GM12878 (cell line): ENCODE measurements around the gene SLCO3A1. TPM values are rescaled to one million over a fixed set of nuclear protein-coding genes. Genes with fewer than 3 reads are reported as not detected.

Experiments used
- ATAC-seq: fragments of 200-7000 bp; cut with Tn5 transposase; 3 replicates; pipeline ENCODE4 v1.9.1; 2020; ENCODE audit warnings: mild to moderate bottlenecking, moderate library complexity
- BruUV-seq: library from RNA; stranded (reverse); fragments of 400-500 nt; replicated peaks from 2 replicates; lab custom pipeline; 2021; lab: Mats Ljungman, UMichigan
- CTCF ChIA-PET: fragments of 300-600 bp; sonication (Branson Sonifier 250); formaldehyde crosslinking; extraction: SDS; loops from one replicate; lab custom pipeline; 2021; ENCODE audit warnings: inconsistent platforms; lab: Yijun Ruan, JAX
- POLR2A ChIA-PET: fragments of 350-600 bp; formaldehyde crosslinking; extraction: SDS; loops from one replicate; lab custom pipeline; 2021; ENCODE audit warnings: inconsistent platforms; lab: Charles Lee
- RAD21 ChIA-PET: fragments of 300-600 bp; sonication (Branson Sonifier 250); formaldehyde crosslinking; loops from one replicate; lab custom pipeline; 2023; ENCODE audit warnings: antibody characterized with exemption; ENCODE audit not compliant: unreplicated experiment; lab: Charles Lee
- SMC1A ChIA-PET: fragments of 300-600 bp; sonication (Branson Sonifier 250); formaldehyde crosslinking; loops from one replicate; lab custom pipeline; 2023; ENCODE audit not compliant: unreplicated experiment, uncharacterized antibody; lab: Charles Lee
- DNase-seq: peaks from one replicate; pipeline ENCODE4 v3.0.0-alpha.2; 2011; ENCODE audit warnings: low read depth, low spot score
- FAIRE-seq: peaks from 3 replicates; lab custom pipeline; 2011; peaks lifted over from hg19 to GRCh38; lab: Jason Lieb, UNC
- H2AFZ ChIP-seq: 2 replicates; pipeline ENCODE4 v1.6.0; 2011; ENCODE audit warnings: low read depth, low read length, control low read depth; ENCODE audit not compliant: control insufficient read depth
- H3K27ac ChIP-seq: 2 replicates; pipeline ENCODE4 v1.5.1; 2011; ENCODE audit warnings: control low read depth; ENCODE audit not compliant: control insufficient read depth, insufficient read depth
- H3K27me3 ChIP-seq, 2 experiments: replicated peaks in 1 of 2; 2 replicates each; pipeline versions ENCODE4 v1.6.0 to v1.6.1; 2011; ENCODE audit warnings: low read length in 1 of 2; ENCODE audit not compliant: control insufficient read depth in 2 of 2, insufficient read depth in 2 of 2
- H3K36me3 ChIP-seq, 2 experiments: 2 replicates each; pipeline ENCODE4 v1.5.1; 2011; ENCODE audit warnings: low read length in 1 of 2; ENCODE audit not compliant: control insufficient read depth in 2 of 2, insufficient read depth in 2 of 2
- H3K4me1 ChIP-seq: 2 replicates; pipeline ENCODE4 v1.6.1; 2011; ENCODE audit warnings: mild to moderate bottlenecking, low read length, moderate library complexity, mixed read lengths; ENCODE audit not compliant: control insufficient read depth, insufficient read depth
- H3K4me2 ChIP-seq: 2 replicates; pipeline ENCODE4 v1.6.0; 2011; ENCODE audit warnings: control low read depth; ENCODE audit not compliant: control insufficient read depth, insufficient read depth
- H3K4me3 ChIP-seq: fragments of 200-600 bp; sonication (generic); 2 replicates; pipeline ENCODE4 v1.5.1; 2016
- H3K79me2 ChIP-seq: 2 replicates; pipeline ENCODE4 v1.6.0; 2011; ENCODE audit warnings: low read length; ENCODE audit not compliant: control insufficient read depth, insufficient read depth
- H3K9ac ChIP-seq: 2 replicates; pipeline ENCODE4 v1.8.0; 2011; ENCODE audit warnings: low read length, control low read depth, mixed read lengths; ENCODE audit not compliant: control insufficient read depth, insufficient read depth
- H3K9me3 ChIP-seq: replicated peaks from 3 replicates; pipeline ENCODE4 v1.5.1; 2011; ENCODE audit warnings: mild to moderate bottlenecking, low read length; ENCODE audit not compliant: control insufficient read depth, insufficient read depth
- H4K20me1 ChIP-seq: 2 replicates; pipeline ENCODE4 v1.6.0; 2011; ENCODE audit not compliant: control insufficient read depth, insufficient read depth
- ESRRA ChIP-seq: IDR thresholded peaks from 2 replicates; pipeline ENCODE4 v1.6.1; 2012; ENCODE audit warnings: mild to moderate bottlenecking, low read length, improper control_type of control experiment
- YBX1 ChIP-seq: fragments of 450-650 bp; IDR thresholded peaks from 2 replicates; pipeline ENCODE4 v1.6.1; 2016; ENCODE audit warnings: antibody characterized with exemption
- WGBS: methylation state at CpG from one replicate; pipeline ENCODE4 v1.1.6; 2016; ENCODE audit warnings: low lambda C conversion rate; ENCODE audit not compliant: insufficient replicate concordance, insufficient coverage; ENCODE audit errors: missing lambda C conversion rate; 5-methylcytosine and 5-hydroxymethylcytosine counted together
- in situ Hi-C: fragments of 300-500 bp; cut with MboI; formaldehyde crosslinking; loops from 9 replicates; pipeline ENCODE4 v1.14.3; 2018; ENCODE audit warnings: mixed read lengths
- intact Hi-C: fragments of 100-400 bp; cut with micrococcal nuclease; formaldehyde crosslinking; loops from one replicate; pipeline ENCODE4 v1.14.2; 2022; ENCODE audit not compliant: unreplicated experiment
- polyA plus RNA-seq, 11 experiments: library from polyadenylated mRNA; depleted of rRNA in 4 of 11; unstranded in 6 of 11; stranded (reverse) in 5 of 11; fragments of >200 nt; fragmentation: Nextera tagmentation in 4 of 11; fragmentation: Illumina TruSeq in 1 of 11; extraction: Ambion mirVana in 4 of 11; extraction: Trizol in 1 of 11; gene quantifications; 1 replicate in 1 of 11; 2 replicates in 10 of 11; pipeline versions ENCODE4 v1.2.1 to v1.2.3, GENCODE V29; 2011 to 2016; ENCODE audit warnings: inconsistent platforms in 2 of 11, missing spikeins in 2 of 11, low read depth in 1 of 11
- total RNA-seq, 4 experiments: library from RNA; depleted of rRNA in 3 of 4; stranded (reverse); fragments of >200 nt in 3 of 4; fragmentation: Illumina TruSeq in 1 of 4; extraction: Trizol in 1 of 4; gene quantifications; 2 replicates each; pipeline versions ENCODE4 v1.2.1 to v1.2.3, GENCODE V29; 2013 to 2021
- TF ChIP-seq, protein P1 (sequence below): fragments of 450-650 bp; IDR thresholded peaks from 2 replicates; pipeline ENCODE4 v1.6.1; 2017; ENCODE audit warnings: mild to moderate bottlenecking, low read depth, inconsistent platforms; ENCODE audit not compliant: poor library complexity, severe bottlenecking
- TF ChIP-seq, protein P2 (sequence below): fragments of 450-650 bp; formaldehyde crosslinking; IDR thresholded peaks from 2 replicates; pipeline ENCODE4 v1.5.0; 2022; ENCODE audit warnings: mild to moderate bottlenecking, missing genetic modification characterization
- TF ChIP-seq, protein P3 (sequence below): fragments of 450-650 bp; IDR thresholded peaks from 2 replicates; pipeline ENCODE4 v1.6.1; 2017; ENCODE audit warnings: low read depth, mild to moderate bottlenecking, moderate library complexity

SLCO3A1 gene
- total and polyA plus RNA-seq, 10 of the 15 experiments (the other 5 are each of a cell fraction or from before 2014, with no cell fraction given), result 0.05 to 5.9 (median 0.31) TPM

DNA sequence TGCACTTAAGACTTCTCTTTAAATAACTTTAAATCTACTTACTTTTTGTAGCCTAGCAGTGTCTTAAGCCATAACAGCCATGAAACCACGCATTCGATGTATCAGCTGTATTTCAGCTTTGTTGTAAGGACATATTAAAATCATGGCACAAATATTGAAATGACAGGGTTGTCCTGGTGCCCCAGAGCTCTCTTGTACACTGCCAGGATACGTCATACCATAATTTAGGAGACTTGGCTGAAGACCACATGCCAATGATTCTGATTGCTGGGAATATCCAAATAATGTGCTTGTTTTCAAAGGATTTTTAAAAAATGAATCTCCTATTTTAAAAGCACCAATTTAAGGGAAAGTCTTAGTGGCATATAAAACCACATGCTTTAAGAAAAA, 265.4 kb downstream of the SLCO3A1 start (continued):
- TF ChIP-seq, protein P1, sequence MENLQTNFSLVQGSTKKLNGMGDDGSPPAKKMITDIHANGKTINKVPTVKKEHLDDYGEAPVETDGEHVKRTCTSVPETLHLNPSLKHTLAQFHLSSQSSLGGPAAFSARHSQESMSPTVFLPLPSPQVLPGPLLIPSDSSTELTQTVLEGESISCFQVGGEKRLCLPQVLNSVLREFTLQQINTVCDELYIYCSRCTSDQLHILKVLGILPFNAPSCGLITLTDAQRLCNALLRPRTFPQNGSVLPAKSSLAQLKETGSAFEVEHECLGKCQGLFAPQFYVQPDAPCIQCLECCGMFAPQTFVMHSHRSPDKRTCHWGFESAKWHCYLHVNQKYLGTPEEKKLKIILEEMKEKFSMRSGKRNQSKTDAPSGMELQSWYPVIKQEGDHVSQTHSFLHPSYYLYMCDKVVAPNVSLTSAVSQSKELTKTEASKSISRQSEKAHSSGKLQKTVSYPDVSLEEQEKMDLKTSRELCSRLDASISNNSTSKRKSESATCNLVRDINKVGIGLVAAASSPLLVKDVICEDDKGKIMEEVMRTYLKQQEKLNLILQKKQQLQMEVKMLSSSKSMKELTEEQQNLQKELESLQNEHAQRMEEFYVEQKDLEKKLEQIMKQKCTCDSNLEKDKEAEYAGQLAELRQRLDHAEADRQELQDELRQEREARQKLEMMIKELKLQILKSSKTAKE, result no peak

DNA sequence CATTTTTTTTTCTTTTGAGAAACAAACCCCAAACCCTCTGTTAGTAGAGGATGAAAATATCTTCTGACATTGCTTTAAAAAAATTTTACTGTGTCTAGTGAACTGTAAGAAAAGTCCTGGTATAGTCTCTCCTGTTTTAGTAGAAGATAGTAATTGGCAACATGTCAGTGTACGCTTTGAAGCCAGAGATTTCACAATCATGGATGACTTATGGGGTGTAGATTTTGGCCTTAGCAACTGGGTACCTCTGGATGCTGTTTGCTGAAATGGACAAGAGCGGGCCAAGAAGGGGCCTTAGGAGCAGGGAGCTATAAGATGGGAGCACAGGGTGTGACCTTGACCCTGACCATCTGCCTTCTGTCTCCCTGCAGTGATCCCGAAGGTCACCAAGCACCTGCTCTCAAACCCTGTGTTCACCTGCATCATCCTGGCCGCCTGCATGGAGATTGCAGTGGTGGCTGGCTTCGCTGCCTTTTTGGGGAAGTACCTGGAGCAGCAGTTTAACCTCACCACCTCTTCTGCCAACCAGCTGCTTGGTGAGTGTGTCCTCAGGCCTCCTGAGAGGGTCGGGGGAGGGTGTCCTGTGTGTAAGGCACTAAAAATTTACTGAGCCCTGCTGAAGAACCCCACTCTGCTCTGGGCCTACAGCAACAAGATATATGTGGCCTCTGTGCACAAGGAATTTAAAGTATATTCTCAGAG, 266.7 kb downstream of the SLCO3A1 start:
- ChIA-PET SMC1A (no interaction called here), POLR2A (no interaction called here), RAD21 (interaction anchor here (0.6 kb wide), 1 partner anchor 21 kb away, joined by 3 read pairs; no protein-coding TSS in a partner anchor)
- peaks cover 0 to 1% of the 10 kb centered on the region in 2 experiments; a peak in 2 of 4 replicates for H3K36me3 ChIP-seq
- ATAC-seq (no peak), DNase-seq (no peak)
- intact Hi-C loops (no loop called here), in situ Hi-C loops (no loop called here)
- H3K4me3 ChIP-seq, result no peak overlapping the region
- H3K79me2 ChIP-seq, result no peaks in the 10 kb centered on the region
- TF ChIP-seq, protein P2, sequence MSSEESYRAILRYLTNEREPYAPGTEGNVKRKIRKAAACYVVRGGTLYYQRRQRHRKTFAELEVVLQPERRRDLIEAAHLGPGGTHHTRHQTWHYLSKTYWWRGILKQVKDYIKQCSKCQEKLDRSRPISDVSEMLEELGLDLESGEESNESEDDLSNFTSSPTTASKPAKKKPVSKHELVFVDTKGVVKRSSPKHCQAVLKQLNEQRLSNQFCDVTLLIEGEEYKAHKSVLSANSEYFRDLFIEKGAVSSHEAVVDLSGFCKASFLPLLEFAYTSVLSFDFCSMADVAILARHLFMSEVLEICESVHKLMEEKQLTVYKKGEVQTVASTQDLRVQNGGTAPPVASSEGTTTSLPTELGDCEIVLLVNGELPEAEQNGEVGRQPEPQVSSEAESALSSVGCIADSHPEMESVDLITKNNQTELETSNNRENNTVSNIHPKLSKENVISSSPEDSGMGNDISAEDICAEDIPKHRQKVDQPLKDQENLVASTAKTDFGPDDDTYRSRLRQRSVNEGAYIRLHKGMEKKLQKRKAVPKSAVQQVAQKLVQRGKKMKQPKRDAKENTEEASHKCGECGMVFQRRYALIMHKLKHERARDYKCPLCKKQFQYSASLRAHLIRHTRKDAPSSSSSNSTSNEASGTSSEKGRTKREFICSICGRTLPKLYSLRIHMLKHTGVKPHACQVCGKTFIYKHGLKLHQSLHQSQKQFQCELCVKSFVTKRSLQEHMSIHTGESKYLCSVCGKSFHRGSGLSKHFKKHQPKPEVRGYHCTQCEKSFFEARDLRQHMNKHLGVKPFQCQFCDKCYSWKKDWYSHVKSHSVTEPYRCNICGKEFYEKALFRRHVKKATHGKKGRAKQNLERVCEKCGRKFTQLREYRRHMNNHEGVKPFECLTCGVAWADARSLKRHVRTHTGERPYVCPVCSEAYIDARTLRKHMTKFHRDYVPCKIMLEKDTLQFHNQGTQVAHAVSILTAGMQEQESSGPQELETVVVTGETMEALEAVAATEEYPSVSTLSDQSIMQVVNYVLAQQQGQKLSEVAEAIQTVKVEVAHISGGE (CRISPR knock-in tag), result no peak
- TF ChIP-seq ESRRA (no peak), YBX1 (no peak)
- TF ChIP-seq, protein P3, sequence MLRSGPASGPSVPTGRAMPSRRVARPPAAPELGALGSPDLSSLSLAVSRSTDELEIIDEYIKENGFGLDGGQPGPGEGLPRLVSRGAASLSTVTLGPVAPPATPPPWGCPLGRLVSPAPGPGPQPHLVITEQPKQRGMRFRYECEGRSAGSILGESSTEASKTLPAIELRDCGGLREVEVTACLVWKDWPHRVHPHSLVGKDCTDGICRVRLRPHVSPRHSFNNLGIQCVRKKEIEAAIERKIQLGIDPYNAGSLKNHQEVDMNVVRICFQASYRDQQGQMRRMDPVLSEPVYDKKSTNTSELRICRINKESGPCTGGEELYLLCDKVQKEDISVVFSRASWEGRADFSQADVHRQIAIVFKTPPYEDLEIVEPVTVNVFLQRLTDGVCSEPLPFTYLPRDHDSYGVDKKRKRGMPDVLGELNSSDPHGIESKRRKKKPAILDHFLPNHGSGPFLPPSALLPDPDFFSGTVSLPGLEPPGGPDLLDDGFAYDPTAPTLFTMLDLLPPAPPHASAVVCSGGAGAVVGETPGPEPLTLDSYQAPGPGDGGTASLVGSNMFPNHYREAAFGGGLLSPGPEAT, result no peak
- TF ChIP-seq, all 136 proteins: peak for 0
- 21% methylated on average over 6 of the region's 6 CpGs for WGBS
- no peaks in the 10 kb centered on the region for H3K4me1 ChIP-seq
- no peaks in the 10 kb centered on the region for H4K20me1 ChIP-seq
- FAIRE-seq, result no peak
- no peaks in the 10 kb centered on the region for H3K27me3 ChIP-seq
- CTCF ChIA-PET, result interaction anchor here (0.6 to 0.7 kb wide), 2 partner anchors 116 to 694 kb away, joined by 3 to 4 read pairs; no protein-coding TSS in a partner anchor
- no peak overlapping the region for H3K9ac ChIP-seq
- H3K4me2 ChIP-seq, result no peak overlapping the region
- no peak overlapping the region for H2AFZ ChIP-seq
- H3K27ac ChIP-seq, result no peak overlapping the region
- no TSS peak for BruUV-seq
- no peaks in the 10 kb centered on the region; the same call in 2 of the 3 replicates for H3K9me3 ChIP-seq
